Activated T-cell treated with anti-CD3 and anti-CD28 coated beads, Interleukin-2, amount 50 U/mL, for 24 hours (primary cell): ENCODE results near the gene POP7.

Experiments used
- DNase-seq: peaks from one replicate; pipeline ENCODE4 v3.0.0-alpha.2; 2020
- H3K27ac Mint-ChIP-seq: 2 replicates; pipeline ENCODE4 v1.8.0; 2020; ENCODE audit warnings: mild to moderate bottlenecking, mixed read lengths
- H3K27me3 Mint-ChIP-seq: 2 replicates; pipeline ENCODE4 v1.8.0; 2020; ENCODE audit warnings: mixed read lengths
- H3K36me3 Mint-ChIP-seq: 2 replicates; pipeline ENCODE4 v1.8.0; 2020; ENCODE audit warnings: low read depth, mixed read lengths
- H3K4me1 Mint-ChIP-seq: 2 replicates; pipeline ENCODE4 v1.8.0; 2020; ENCODE audit warnings: low read depth, mixed read lengths
- H3K4me3 Mint-ChIP-seq: 2 replicates; pipeline ENCODE4 v1.8.0; 2020; ENCODE audit warnings: mild to moderate bottlenecking, moderate library complexity, mixed read lengths
- H3K9me3 Mint-ChIP-seq: 2 replicates; pipeline ENCODE4 v1.8.0; 2020; ENCODE audit warnings: mixed read lengths

Gene POP7

GRCh38 chr7:100684534-100685042 lies 21.3 kb upstream of the POP7 start:
- DNase-seq: no peak
- H3K4me3 Mint-ChIP-seq: no peak overlapping the region
- H3K27ac Mint-ChIP-seq: no peak overlapping the region
- no peaks in the 10 kb centered on the region for H3K27me3 Mint-ChIP-seq
- no peaks in the 10 kb centered on the region for H3K9me3 Mint-ChIP-seq
- H3K36me3 Mint-ChIP-seq: peaks cover 85% of the 10 kb centered on the region
- H3K4me1 Mint-ChIP-seq: peaks cover 42% of the 10 kb centered on the region

DNA sequence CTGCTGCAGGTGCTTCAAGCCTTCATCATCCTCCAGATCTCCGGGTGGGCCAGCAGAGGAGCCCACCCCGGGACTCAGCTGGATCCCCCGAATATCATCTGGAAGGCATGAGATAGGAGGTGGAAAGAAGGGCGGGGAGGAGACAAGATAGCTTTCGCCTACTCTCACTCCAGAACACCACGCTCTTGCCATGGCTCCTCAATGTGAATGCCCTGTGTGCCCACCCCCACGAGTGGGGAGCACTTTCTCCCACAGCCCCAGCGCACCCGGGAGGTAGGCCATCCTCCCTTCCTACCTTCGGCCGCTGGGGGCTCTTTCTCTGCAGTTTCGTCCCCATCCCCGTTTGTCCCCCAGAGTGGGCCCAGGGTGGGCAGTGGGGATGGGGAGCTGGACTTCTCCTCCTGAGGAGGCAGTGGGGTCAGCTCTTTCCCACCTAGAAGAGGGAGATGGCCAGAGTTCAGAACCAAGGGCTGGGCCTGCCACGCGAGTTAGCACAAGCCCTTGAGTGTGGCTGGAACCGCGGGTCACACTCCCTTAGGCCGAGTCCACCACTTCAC lies 20.8 kb upstream of the POP7 start:
- H3K27me3 Mint-ChIP-seq: no peaks in the 10 kb centered on the region
- H3K4me3 Mint-ChIP-seq: no peak overlapping the region
- H3K36me3 Mint-ChIP-seq: peaks cover 85% of the 10 kb centered on the region
- H3K9me3 Mint-ChIP-seq: no peaks in the 10 kb centered on the region
- H3K27ac Mint-ChIP-seq: peak overlapping the region; percentile 63
- peaks cover 39% of the 10 kb centered on the region for H3K4me1 Mint-ChIP-seq
- no peak for DNase-seq

- Mint-ChIP-seq H3K4me1 (peaks cover 37% of the 10 kb centered on the region), H3K36me3 (peaks cover 81% of the 10 kb centered on the region), H3K4me3 (no peak overlapping the region)
Observed at GRCh38 chr7:100685631-100686145, 20.2 kb upstream of the POP7 start.

GRCh38 chr7:100686201-100686821 lies 19.6 kb upstream of the POP7 start:
- peaks cover 38% of the 10 kb centered on the region for H3K4me1 Mint-ChIP-seq
- no peak overlapping the region for H3K4me3 Mint-ChIP-seq
- no peaks in the 10 kb centered on the region for H3K9me3 Mint-ChIP-seq
- DNase-seq: no peak
- no peak overlapping the region for H3K27ac Mint-ChIP-seq
- H3K36me3 Mint-ChIP-seq: peaks cover 75% of the 10 kb centered on the region
- no peaks in the 10 kb centered on the region for H3K27me3 Mint-ChIP-seq

More at GRCh38 chr7:100685631-100686145, 20.2 kb upstream of the POP7 start:
- Mint-ChIP-seq H3K9me3 (no peaks in the 10 kb centered on the region), H3K27ac (peak overlapping the region; percentile 63), H3K27me3 (no peaks in the 10 kb centered on the region)
- no peak for DNase-seq

DNA sequence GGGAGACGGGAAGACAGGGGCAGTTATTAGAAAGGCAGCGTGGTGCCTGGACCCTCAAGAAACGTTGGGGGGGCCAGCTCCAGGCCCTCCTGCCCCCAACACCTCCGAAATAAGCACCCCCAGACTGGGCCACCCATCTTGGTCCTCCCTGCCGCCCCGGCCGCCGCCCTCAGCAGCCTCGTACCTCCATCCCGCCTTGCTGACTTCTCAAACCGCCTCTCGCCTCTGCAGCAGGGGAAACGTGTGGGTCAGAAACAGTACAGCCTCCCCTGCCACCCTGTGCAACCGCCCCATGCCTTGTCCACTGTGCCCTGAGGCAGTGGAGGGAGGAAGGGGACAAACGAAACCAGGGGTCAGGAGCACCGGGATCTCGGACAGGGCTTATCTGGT lies 19.1 kb upstream of the POP7 start:
- Mint-ChIP-seq H3K4me3 (no peak overlapping the region), H3K27me3 (no peaks in the 10 kb centered on the region), H3K27ac (peak overlapping the region; percentile 26), H3K4me1 (peaks cover 38% of the 10 kb centered on the region), H3K9me3 (no peaks in the 10 kb centered on the region), H3K36me3 (peaks cover 72% of the 10 kb centered on the region)
- DNase-seq: no peak

- no peak overlapping the region for H3K4me3 Mint-ChIP-seq
- H3K36me3 Mint-ChIP-seq: peaks cover 72% of the 10 kb centered on the region
- no peaks in the 10 kb centered on the region for H3K9me3 Mint-ChIP-seq
- no peak overlapping the region for H3K27ac Mint-ChIP-seq
- no peaks in the 10 kb centered on the region for H3K27me3 Mint-ChIP-seq
- H3K4me1 Mint-ChIP-seq: peaks cover 39% of the 10 kb centered on the region
- no peak for DNase-seq
Observed at GRCh38 chr7:100687261-100687660, 18.7 kb upstream of the POP7 start.

DNA sequence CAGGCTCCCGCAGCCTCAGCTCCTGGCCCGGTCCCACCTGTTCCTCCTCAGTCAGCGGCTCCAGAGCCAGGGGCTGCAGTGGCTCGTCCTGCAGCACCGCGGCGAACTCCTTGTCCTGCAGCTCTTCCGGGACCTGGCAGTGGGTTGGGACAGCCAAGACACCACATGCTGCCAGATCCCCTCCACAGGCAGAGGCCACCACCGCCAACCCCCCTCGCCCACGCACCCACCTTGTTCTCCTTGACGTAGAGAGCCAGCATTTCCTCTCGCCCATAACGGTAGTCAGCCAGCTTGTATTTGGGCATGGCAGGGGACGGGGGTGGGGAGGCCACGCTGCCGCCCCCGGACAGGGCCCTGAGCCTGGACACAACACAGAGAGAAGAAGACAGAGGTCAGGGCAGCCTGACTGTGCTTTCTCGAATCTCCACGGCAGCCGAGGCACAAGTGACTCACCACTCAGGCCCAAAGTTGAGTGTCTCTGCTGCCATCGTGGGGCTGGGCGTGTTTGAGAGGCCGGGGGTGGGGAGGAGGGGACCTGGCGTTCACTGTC lies 18.1 kb upstream of the POP7 start:
- DNase-seq: no peak
- peaks cover 74% of the 10 kb centered on the region for H3K36me3 Mint-ChIP-seq
- no peaks in the 10 kb centered on the region for H3K27me3 Mint-ChIP-seq
- H3K27ac Mint-ChIP-seq: peak overlapping the region; percentile 48
- H3K4me1 Mint-ChIP-seq: peaks cover 41% of the 10 kb centered on the region
- H3K9me3 Mint-ChIP-seq: no peaks in the 10 kb centered on the region
- no peak overlapping the region for H3K4me3 Mint-ChIP-seq

- Mint-ChIP-seq H3K36me3 (peaks cover 77% of the 10 kb centered on the region), H3K27ac (peak overlapping the region; percentile 48), H3K27me3 (no peaks in the 10 kb centered on the region), H3K4me3 (no peak overlapping the region), H3K9me3 (no peaks in the 10 kb centered on the region), H3K4me1 (peaks cover 43% of the 10 kb centered on the region)
- DNase-seq: no peak
Observed at GRCh38 chr7:100688326-100688860, 17.5 kb upstream of the POP7 start.

GRCh38 chr7:100689230-100690135 lies 16.4 kb upstream of the POP7 start:
- Mint-ChIP-seq H3K36me3 (peaks cover 71% of the 10 kb centered on the region), H3K4me3 (no peak overlapping the region), H3K27ac (peak overlapping the region; percentile 48), H3K4me1 (peaks cover 43% of the 10 kb centered on the region), H3K9me3 (no peaks in the 10 kb centered on the region), H3K27me3 (no peaks in the 10 kb centered on the region)
- no peak for DNase-seq

- Mint-ChIP-seq H3K9me3 (no peaks in the 10 kb centered on the region), H3K4me1 (peaks cover 58% of the 10 kb centered on the region), H3K27me3 (no peaks in the 10 kb centered on the region), H3K4me3 (peak overlapping the region; percentile 98), H3K27ac (peak overlapping the region; percentile 92), H3K36me3 (peaks cover 49% of the 10 kb centered on the region)
- DNase-seq: peak; percentile 88
Observed at GRCh38 chr7:100691676-100692577, 14.0 kb upstream of the POP7 start.

- Mint-ChIP-seq H3K4me1 (peaks cover 58% of the 10 kb centered on the region), H3K4me3 (peak overlapping the region; percentile 98), H3K9me3 (no peaks in the 10 kb centered on the region), H3K27me3 (no peaks in the 10 kb centered on the region), H3K36me3 (peaks cover 45% of the 10 kb centered on the region), H3K27ac (peak overlapping the region; percentile 92)
- no peak for DNase-seq
Observed at GRCh38 chr7:100692578-100692961, 13.4 kb upstream of the POP7 start.

DNA sequence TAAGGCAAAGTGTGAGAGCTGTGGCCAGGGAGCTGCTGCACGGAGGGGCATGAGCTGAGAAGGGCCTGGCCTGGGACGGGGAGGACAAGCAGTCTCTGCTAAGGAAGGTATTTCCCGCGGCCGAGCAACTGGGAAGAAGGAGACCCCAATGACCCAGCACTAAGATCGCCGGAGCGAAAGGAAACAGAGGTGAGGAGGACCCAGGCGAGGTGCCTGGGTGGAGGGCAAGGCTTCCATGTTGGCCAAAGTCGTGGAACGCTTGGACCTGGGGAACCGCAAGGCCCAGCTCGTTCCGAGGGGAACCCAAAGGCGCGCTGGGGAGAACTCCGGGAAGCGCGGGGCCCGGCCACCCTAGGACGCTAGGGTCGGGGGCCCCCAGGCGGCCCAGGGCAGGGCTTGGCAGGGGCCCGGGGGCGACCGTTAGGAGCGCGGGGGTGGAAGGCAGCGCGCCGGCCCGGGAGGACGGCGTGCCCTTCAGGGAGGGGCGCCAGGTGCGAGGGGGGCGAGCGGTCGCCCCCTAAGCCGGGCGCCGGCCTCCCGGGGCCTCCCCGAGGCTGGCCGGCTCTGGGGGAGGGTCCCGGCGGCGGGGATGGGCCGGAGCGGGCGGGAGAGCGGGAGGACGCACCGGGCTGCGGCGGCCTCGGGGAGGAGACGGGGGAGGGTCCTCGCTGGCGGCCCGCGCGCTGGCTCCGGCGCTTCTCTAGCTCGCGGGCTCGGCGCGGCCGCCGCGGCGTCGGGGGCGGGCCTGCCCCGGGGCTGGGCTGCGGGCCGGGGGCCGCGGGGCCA lies 12.4 kb upstream of the POP7 start:
- H3K4me3 Mint-ChIP-seq: peak overlapping the region; percentile 98
- H3K9me3 Mint-ChIP-seq: no peaks in the 10 kb centered on the region
- peaks cover 51% of the 10 kb centered on the region for H3K4me1 Mint-ChIP-seq
- H3K27me3 Mint-ChIP-seq: no peaks in the 10 kb centered on the region
- H3K36me3 Mint-ChIP-seq: peaks cover 35% of the 10 kb centered on the region
- DNase-seq: peak; percentile 49
- H3K27ac Mint-ChIP-seq: peak overlapping the region; percentile 92
